Measurements from ENCODE around the gene GAGE12C. TPM values are rescaled to one million over a fixed set of nuclear protein-coding genes. Genes with fewer than 3 reads are reported as not detected.
"Not testable (repeated sequence)": the region's sequence is repeated elsewhere in the genome, so short reads cannot be mapped to it uniquely, and the experiment has no call there.

The GAGE12C gene
- total RNA-seq (2022) = not detected in 2 replicates
- not detected for Bru-seq, nascent RNA
- not detected for BruChase-seq, experiment 1, labeled RNA remaining after a 6-hour chase
- BruChase-seq, experiment 2, labeled RNA remaining after a 2-hour chase = not detected
- long read RNA-seq = 0 reads

GRCh38 chrX:49531877-49532276 lies at the start of gene GAGE12C:
Gene GAGE12C (plus strand): TSS chrX:49532177. CDS start chrX:49533332, 1,155 bp downstream.
- H3K4me1 Mint-ChIP-seq (ENCODE audit: insufficient read depth, unreplicated experiment); intact Hi-C loops (cut with micrococcal nuclease); H3K27me3 Mint-ChIP-seq (ENCODE audit: insufficient read depth, unreplicated experiment); POLR2A ChIA-PET; H3K27ac Mint-ChIP-seq (ENCODE audit: low read depth, unreplicated experiment); BruUV-seq (replicated peaks); H3K36me3 Mint-ChIP-seq (ENCODE audit: insufficient read depth, unreplicated experiment); DNase-seq (ENCODE audit: unreplicated experiment); H3K4me3 Mint-ChIP-seq (ENCODE audit: unreplicated experiment); CTCF ChIA-PET; H3K9me3 Mint-ChIP-seq (ENCODE audit: unreplicated experiment): not testable (repeated sequence)

- DNase-seq (ENCODE audit: unreplicated experiment); H3K27ac Mint-ChIP-seq (ENCODE audit: low read depth, unreplicated experiment); H3K27me3 Mint-ChIP-seq (ENCODE audit: insufficient read depth, unreplicated experiment); CTCF ChIA-PET; intact Hi-C loops (cut with micrococcal nuclease); BruUV-seq (replicated peaks); H3K4me3 Mint-ChIP-seq (ENCODE audit: unreplicated experiment); H3K4me1 Mint-ChIP-seq (ENCODE audit: insufficient read depth, unreplicated experiment); H3K9me3 Mint-ChIP-seq (ENCODE audit: unreplicated experiment); POLR2A ChIA-PET; H3K36me3 Mint-ChIP-seq (ENCODE audit: insufficient read depth, unreplicated experiment): not testable (repeated sequence)
Observed at GRCh38 chrX:49541433-49541832, 9.5 kb downstream of the GAGE12C start, which contains the start of gene GAGE12D. Gene GAGE12D (plus strand): TSS chrX:49541733. CDS start chrX:49542888, 1,155 bp downstream.

GRCh38 chrX:49550989-49551388 lies 19.0 kb downstream of the GAGE12C start, which contains the start of gene GAGE12E:
Gene GAGE12E (plus strand): TSS chrX:49551289. CDS start chrX:49552444, 1,155 bp downstream.
- H3K27ac Mint-ChIP-seq (ENCODE audit: low read depth, unreplicated experiment) = not testable (repeated sequence)

GRCh38 chrX:49560542-49560941 lies 28.6 kb downstream of the GAGE12C start, which contains the start of gene GAGE12F:
Gene GAGE12F (plus strand): TSS chrX:49560842. CDS start chrX:49561997, 1,155 bp downstream.
- POLR2A ChIA-PET; H3K27me3 Mint-ChIP-seq (ENCODE audit: insufficient read depth, unreplicated experiment); H3K9me3 Mint-ChIP-seq (ENCODE audit: unreplicated experiment); H3K4me3 Mint-ChIP-seq (ENCODE audit: unreplicated experiment); H3K4me1 Mint-ChIP-seq (ENCODE audit: insufficient read depth, unreplicated experiment); H3K27ac Mint-ChIP-seq (ENCODE audit: low read depth, unreplicated experiment); CTCF ChIA-PET; intact Hi-C loops (cut with micrococcal nuclease); BruUV-seq (replicated peaks); H3K36me3 Mint-ChIP-seq (ENCODE audit: insufficient read depth, unreplicated experiment); DNase-seq (ENCODE audit: unreplicated experiment): not testable (repeated sequence)

More at GRCh38 chrX:49550989-49551388, 19.0 kb downstream of the GAGE12C start, which contains the start of gene GAGE12E:
- H3K27me3 Mint-ChIP-seq (ENCODE audit: insufficient read depth, unreplicated experiment); H3K9me3 Mint-ChIP-seq (ENCODE audit: unreplicated experiment); CTCF ChIA-PET; H3K4me3 Mint-ChIP-seq (ENCODE audit: unreplicated experiment); H3K36me3 Mint-ChIP-seq (ENCODE audit: insufficient read depth, unreplicated experiment); DNase-seq (ENCODE audit: unreplicated experiment); H3K4me1 Mint-ChIP-seq (ENCODE audit: insufficient read depth, unreplicated experiment); BruUV-seq (replicated peaks); intact Hi-C loops (cut with micrococcal nuclease); POLR2A ChIA-PET: not testable (repeated sequence)

- H3K27me3 Mint-ChIP-seq (ENCODE audit: insufficient read depth, unreplicated experiment); intact Hi-C loops (cut with micrococcal nuclease); DNase-seq (ENCODE audit: unreplicated experiment); H3K36me3 Mint-ChIP-seq (ENCODE audit: insufficient read depth, unreplicated experiment); BruUV-seq (replicated peaks); H3K9me3 Mint-ChIP-seq (ENCODE audit: unreplicated experiment); POLR2A ChIA-PET; H3K4me3 Mint-ChIP-seq (ENCODE audit: unreplicated experiment); H3K27ac Mint-ChIP-seq (ENCODE audit: low read depth, unreplicated experiment); H3K4me1 Mint-ChIP-seq (ENCODE audit: insufficient read depth, unreplicated experiment); CTCF ChIA-PET: not testable (repeated sequence)
Observed at GRCh38 chrX:49568728-49569127, 36.8 kb downstream of the GAGE12C start.

GRCh38 chrX:49569152-49569551 lies 37.2 kb downstream of the GAGE12C start:
- H3K4me1 Mint-ChIP-seq (ENCODE audit: insufficient read depth, unreplicated experiment); intact Hi-C loops (cut with micrococcal nuclease); BruUV-seq (replicated peaks); POLR2A ChIA-PET; H3K27ac Mint-ChIP-seq (ENCODE audit: low read depth, unreplicated experiment); H3K4me3 Mint-ChIP-seq (ENCODE audit: unreplicated experiment); H3K9me3 Mint-ChIP-seq (ENCODE audit: unreplicated experiment); DNase-seq (ENCODE audit: unreplicated experiment); H3K36me3 Mint-ChIP-seq (ENCODE audit: insufficient read depth, unreplicated experiment); CTCF ChIA-PET; H3K27me3 Mint-ChIP-seq (ENCODE audit: insufficient read depth, unreplicated experiment): not testable (repeated sequence)

- H3K9me3 Mint-ChIP-seq (ENCODE audit: unreplicated experiment); H3K4me1 Mint-ChIP-seq (ENCODE audit: insufficient read depth, unreplicated experiment); intact Hi-C loops (cut with micrococcal nuclease); CTCF ChIA-PET; DNase-seq (ENCODE audit: unreplicated experiment); BruUV-seq (replicated peaks); H3K27ac Mint-ChIP-seq (ENCODE audit: low read depth, unreplicated experiment); POLR2A ChIA-PET; H3K36me3 Mint-ChIP-seq (ENCODE audit: insufficient read depth, unreplicated experiment); H3K4me3 Mint-ChIP-seq (ENCODE audit: unreplicated experiment); H3K27me3 Mint-ChIP-seq (ENCODE audit: insufficient read depth, unreplicated experiment): not testable (repeated sequence)
Observed at GRCh38 chrX:49570100-49570499, 38.1 kb downstream of the GAGE12C start, which contains the start of gene GAGE12G. Gene GAGE12G (plus strand): TSS chrX:49570400. CDS start chrX:49571555, 1,155 bp downstream.

GRCh38 chrX:49579649-49580048 lies 47.7 kb downstream of the GAGE12C start, which contains the start of gene GAGE12H:
Gene GAGE12H (plus strand): TSS chrX:49579949. CDS start chrX:49581104, 1,155 bp downstream.
- CTCF ChIA-PET; H3K36me3 Mint-ChIP-seq (ENCODE audit: insufficient read depth, unreplicated experiment); H3K9me3 Mint-ChIP-seq (ENCODE audit: unreplicated experiment); BruUV-seq (replicated peaks); H3K4me3 Mint-ChIP-seq (ENCODE audit: unreplicated experiment); intact Hi-C loops (cut with micrococcal nuclease); H3K27me3 Mint-ChIP-seq (ENCODE audit: insufficient read depth, unreplicated experiment); H3K27ac Mint-ChIP-seq (ENCODE audit: low read depth, unreplicated experiment); DNase-seq (ENCODE audit: unreplicated experiment); POLR2A ChIA-PET; H3K4me1 Mint-ChIP-seq (ENCODE audit: insufficient read depth, unreplicated experiment): not testable (repeated sequence)

All from MCF 10A (cell line).